ENCODE data around the gene ZCCHC14.

DNA sequence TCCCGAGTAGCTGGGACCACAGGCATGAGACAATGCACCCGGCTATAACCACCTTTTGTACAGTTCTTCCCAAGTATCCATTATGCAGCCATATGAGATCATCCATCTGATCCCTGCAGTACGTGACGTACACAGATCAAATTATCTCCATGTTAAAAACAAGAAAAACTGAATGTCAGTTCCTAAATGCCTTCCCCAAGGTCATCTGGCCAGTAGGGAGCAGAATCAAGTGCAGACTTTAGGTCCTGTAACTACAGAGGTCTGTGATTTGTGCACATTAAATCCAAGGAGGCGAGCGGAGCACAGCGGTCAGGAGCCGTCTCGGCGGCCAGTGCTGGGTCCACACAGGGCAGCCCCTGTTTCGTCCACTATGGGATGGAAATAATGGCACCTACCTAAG lies 23.7 kb downstream of the ZCCHC14 start:
- TF ChIP-seq FOS (IDR thresholded peaks at IDR 0.05; ENCODE audit: borderline replicate concordance, extremely low read depth, insufficient read length), result no peak
- TF ChIP-seq REST (IDR thresholded peaks at IDR 0.05; ENCODE audit: low read depth, low read length), result no peak
- TF ChIP-seq MYB (IDR thresholded peaks at IDR 0.05; ENCODE audit: borderline replicate concordance, low read depth, low read length), result no peak
